Transverse colon (tissue), 4 donors: ENCODE data around the gene MYH10. TPM values are rescaled to one million over a fixed set of nuclear protein-coding genes. Genes with fewer than 3 reads are reported as not detected.

Source experiments
- DNase-seq: peaks from one replicate; pipeline ENCODE4 v3.0.0-alpha.2; 2019
- H3K27ac ChIP-seq, 4 donors: fragments of 200-600 bp; sonication (generic); 2 replicates each; pipeline ENCODE4 v1.5.1; 2016 to 2018; ENCODE audit warnings: inconsistent platforms in 4 of 4
- H3K27me3 ChIP-seq: fragments of 200-600 bp; sonication (generic); 2 replicates; pipeline ENCODE4 v1.5.1; 2017; ENCODE audit warnings: inconsistent platforms
- H3K36me3 ChIP-seq, 4 donors: fragments of 200-600 bp; sonication (generic); 2 replicates each; pipeline ENCODE4 v1.5.1; 2017 to 2019; ENCODE audit warnings: inconsistent platforms in 4 of 4
- H3K4me1 ChIP-seq, 4 donors: fragments of 200-600 bp; sonication (generic); 2 replicates each; pipeline ENCODE4 v1.5.1; 2017 to 2020; ENCODE audit warnings: inconsistent platforms in 4 of 4
- H3K4me3 ChIP-seq, 4 donors: fragments of 200-600 bp; sonication (generic); 1 replicate in 1 of 4; 2 replicates in 3 of 4; pipeline versions ENCODE4 v1.5.1 to v1.6.1; 2017 to 2019; ENCODE audit warnings: inconsistent platforms in 4 of 4
- H3K9me3 ChIP-seq, 2 donors: fragments of 200-600 bp; sonication (generic); 2 replicates each; pipeline ENCODE4 v1.5.1; 2017 to 2019; ENCODE audit warnings: inconsistent platforms in 2 of 2
- EP300 ChIP-seq: sonication (generic); formaldehyde crosslinking; IDR thresholded peaks from one replicate; pipeline ENCODE4 v1.6.1; 2017; ENCODE audit warnings: antibody characterized with exemption, low read depth
- POLR2A ChIP-seq: fragments of 450-650 bp; IDR thresholded peaks from one replicate; pipeline ENCODE4 v1.6.1; 2016; ENCODE audit warnings: antibody characterized with exemption, mild to moderate bottlenecking, moderate library complexity
- POLR2AphosphoS5 ChIP-seq, 3 donors: sonication (generic); formaldehyde crosslinking; IDR thresholded peaks; one replicate each; pipeline ENCODE4 v1.6.1; 2016; ENCODE audit warnings: antibody characterized with exemption in 3 of 3
- WGBS, 2 donors: methylation state at CpG; one replicate each; pipeline ENCODE4 v1.1.5; 2018; ENCODE audit warnings: low coverage in 1 of 2; 5-methylcytosine and 5-hydroxymethylcytosine counted together
- in situ Hi-C, 4 donors: fragments of 200-750 bp; cut with MboI; loops; one replicate each; pipeline versions ENCODE4 v1.15.0 to v1.15.1; 2017; ENCODE audit warnings: low sequenced_read_pairs in 3 of 4, low pct_ligation_motif_present in 1 of 4, low pct_unique_long_range_greater_than_20kb in 1 of 4
- intact Hi-C: fragments of 100-400 bp; cut with DNase I; formaldehyde crosslinking; loops from one replicate; pipeline ENCODE4 v1.15.1; 2023; ENCODE audit warnings: low total_unique reads
- total RNA-seq, 4 donors: library from RNA; depleted of rRNA; stranded (reverse); fragments of >200 nt; gene quantifications; one replicate each; pipeline ENCODE4 v1.1.0, GENCODE V29; 2016
- TF ChIP-seq, protein P1 (sequence below), 5 experiments: fragments of 200-600 bp in 3 of 5; fragments of 450-650 bp in 2 of 5; sonication (generic) in 3 of 5; IDR thresholded peaks; 1 replicate in 2 of 5; 2 replicates in 3 of 5; pipeline ENCODE4 v1.5.1; 2016 to 2017; ENCODE audit warnings: antibody characterized with exemption in 5 of 5, inconsistent platforms in 3 of 5, mild to moderate bottlenecking in 2 of 5, moderate library complexity in 1 of 5

Gene MYH10
- total RNA-seq, 4 donors from 2014 or later: 3.7 to 71.2 (median 8.3) TPM

DNA sequence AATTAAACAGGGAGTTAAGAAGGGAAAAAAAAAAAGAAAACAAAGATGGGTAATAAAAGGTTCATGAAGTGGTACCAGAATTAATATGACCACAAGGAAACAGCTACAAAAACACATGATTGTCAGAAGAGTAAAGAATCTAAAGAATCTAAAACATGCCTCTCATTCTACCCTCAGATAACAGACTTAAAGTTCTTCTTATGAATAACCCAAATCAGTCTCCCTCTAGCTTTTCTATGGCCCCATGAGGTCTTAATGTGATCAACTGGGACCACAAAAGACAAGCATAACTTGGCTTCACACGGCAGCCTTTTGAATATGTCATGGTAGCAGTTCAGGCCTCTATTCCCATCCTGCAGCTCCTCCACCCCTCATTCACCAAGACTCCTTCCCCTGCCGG lies 6.9 kb downstream of the MYH10 start:
- Histone ChIP-seq H3K4me3 (no peak overlapping the region), H3K27me3 (peaks cover 13% of the 10 kb centered on the region), H3K9me3 (no peaks in the 10 kb centered on the region), H3K4me1 (peaks cover 0 to under 1% (median 0%) of the 10 kb centered on the region in 4 donors), H3K36me3 (no peaks in the 10 kb centered on the region), H3K27ac (no peak overlapping the region)
- 82 to 94% methylated on average over 2 of the region's 2 CpGs for WGBS, 2 donors
- TF ChIP-seq POLR2A (no peak), POLR2AphosphoS5 (IDR thresholded peaks at IDR 0.05) (no peak), EP300 (no peak)
- TF ChIP-seq, protein P1, sequence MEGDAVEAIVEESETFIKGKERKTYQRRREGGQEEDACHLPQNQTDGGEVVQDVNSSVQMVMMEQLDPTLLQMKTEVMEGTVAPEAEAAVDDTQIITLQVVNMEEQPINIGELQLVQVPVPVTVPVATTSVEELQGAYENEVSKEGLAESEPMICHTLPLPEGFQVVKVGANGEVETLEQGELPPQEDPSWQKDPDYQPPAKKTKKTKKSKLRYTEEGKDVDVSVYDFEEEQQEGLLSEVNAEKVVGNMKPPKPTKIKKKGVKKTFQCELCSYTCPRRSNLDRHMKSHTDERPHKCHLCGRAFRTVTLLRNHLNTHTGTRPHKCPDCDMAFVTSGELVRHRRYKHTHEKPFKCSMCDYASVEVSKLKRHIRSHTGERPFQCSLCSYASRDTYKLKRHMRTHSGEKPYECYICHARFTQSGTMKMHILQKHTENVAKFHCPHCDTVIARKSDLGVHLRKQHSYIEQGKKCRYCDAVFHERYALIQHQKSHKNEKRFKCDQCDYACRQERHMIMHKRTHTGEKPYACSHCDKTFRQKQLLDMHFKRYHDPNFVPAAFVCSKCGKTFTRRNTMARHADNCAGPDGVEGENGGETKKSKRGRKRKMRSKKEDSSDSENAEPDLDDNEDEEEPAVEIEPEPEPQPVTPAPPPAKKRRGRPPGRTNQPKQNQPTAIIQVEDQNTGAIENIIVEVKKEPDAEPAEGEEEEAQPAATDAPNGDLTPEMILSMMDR (IDR thresholded peaks at IDR 0.05): no peak
- DNase-seq: no peak
- intact Hi-C loops: no loop called here
- in situ Hi-C loops: no loop called here

DNA sequence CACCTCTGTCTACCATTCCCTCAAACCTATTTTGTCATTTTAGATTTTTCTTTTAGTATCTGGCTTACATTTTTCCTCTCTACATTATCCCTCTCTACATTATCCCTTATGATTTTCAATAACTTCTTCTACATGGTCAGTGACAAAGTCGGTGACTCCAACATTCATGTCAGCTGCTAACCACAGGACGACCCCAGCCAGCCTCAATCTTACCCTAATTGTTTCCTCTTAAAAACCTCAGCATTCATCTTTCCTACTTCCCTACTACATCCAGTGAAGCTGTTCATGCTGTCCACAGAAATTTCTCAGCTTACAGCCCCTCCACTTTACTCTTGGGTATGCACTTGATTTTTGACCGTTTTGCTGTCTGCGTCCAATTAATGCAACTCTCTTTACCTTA lies 8.3 kb downstream of the MYH10 start:
- WGBS, 2 donors: 78 to 81% methylated on average over 4 of the region's 4 CpGs

DNA sequence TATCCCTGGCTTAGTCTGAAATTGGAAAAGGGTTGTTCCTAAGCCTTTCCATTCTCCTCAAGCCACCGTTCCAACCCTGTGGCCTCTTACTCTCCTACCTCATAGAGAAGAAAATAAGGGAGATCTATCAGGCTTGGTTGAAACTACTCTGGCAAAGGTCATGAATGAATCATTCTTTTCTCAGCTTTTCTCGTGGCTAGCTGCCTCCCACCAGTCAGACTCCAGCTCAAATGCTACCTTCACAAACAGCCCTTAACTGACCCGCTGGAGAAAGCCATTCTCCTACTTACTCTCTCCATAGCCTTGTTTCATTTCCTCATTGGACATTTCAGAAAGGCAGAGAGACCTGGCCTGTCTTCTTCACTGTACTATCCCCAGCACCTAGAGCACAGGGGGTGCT lies 8.9 kb downstream of the MYH10 start:
- intact Hi-C loops: no loop called here
- Histone ChIP-seq H3K4me3 (no peak overlapping the region), H3K27ac (no peak overlapping the region), H3K4me1 (no peaks in the 10 kb centered on the region), H3K36me3 (no peaks in the 10 kb centered on the region), H3K27me3 (no peaks in the 10 kb centered on the region), H3K9me3 (no peaks in the 10 kb centered on the region)
- in situ Hi-C loops: no loop called here
- no peak for TF ChIP-seq POLR2A
- TF ChIP-seq, protein P1 (IDR thresholded peaks at IDR 0.05): no peak
- TF ChIP-seq POLR2AphosphoS5 (IDR thresholded peaks at IDR 0.05): no peak
- TF ChIP-seq EP300: no peak
- no peak for DNase-seq
- 54 to 100% methylated on average over 1 to 3 of the region's 3 CpGs for WGBS, 2 donors

More for the DNA sequence above, 8.3 kb downstream of the MYH10 start:
- intact Hi-C loops: no loop called here
- Histone ChIP-seq H3K9me3 (no peaks in the 10 kb centered on the region), H3K27me3 (peaks cover 4% of the 10 kb centered on the region), H3K36me3 (no peaks in the 10 kb centered on the region), H3K4me3 (no peak overlapping the region), H3K27ac (no peak overlapping the region), H3K4me1 (no peaks in the 10 kb centered on the region)
- in situ Hi-C loops: no loop called here
- TF ChIP-seq, protein P1 (IDR thresholded peaks at IDR 0.05): no peak
- no peak for TF ChIP-seq EP300
- TF ChIP-seq POLR2A: no peak
- no peak for TF ChIP-seq POLR2AphosphoS5 (IDR thresholded peaks at IDR 0.05)
- no peak for DNase-seq

DNA sequence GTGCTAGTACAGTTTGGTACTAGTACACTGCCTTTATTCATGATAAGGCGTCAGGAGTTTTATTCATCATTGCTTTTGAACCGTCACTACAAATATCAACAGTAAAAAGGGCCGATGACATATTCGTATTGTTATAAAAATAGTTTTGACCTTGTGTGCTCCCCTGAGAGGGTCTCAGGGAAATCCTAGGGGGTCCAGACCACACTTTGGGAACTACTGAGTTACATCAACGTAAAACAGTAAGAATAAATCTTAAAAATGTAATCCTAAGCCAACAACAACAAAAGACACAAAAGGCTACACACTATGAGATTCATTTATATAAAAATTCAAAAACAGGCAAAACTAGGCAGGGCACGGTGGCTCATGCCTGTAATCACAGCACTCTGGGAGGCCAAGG lies 11.2 kb downstream of the MYH10 start:
- Histone ChIP-seq H3K36me3 (no peaks in the 10 kb centered on the region), H3K4me1 (no peaks in the 10 kb centered on the region), H3K27me3 (no peaks in the 10 kb centered on the region), H3K4me3 (no peak overlapping the region), H3K27ac (no peak overlapping the region), H3K9me3 (no peaks in the 10 kb centered on the region)
- TF ChIP-seq POLR2A: no peak
- intact Hi-C loops (no loop called here), in situ Hi-C loops (no loop called here)
- DNase-seq: no peak
- WGBS, 2 donors: 88 to 90% methylated on average over 6 of the region's 6 CpGs

DNA sequence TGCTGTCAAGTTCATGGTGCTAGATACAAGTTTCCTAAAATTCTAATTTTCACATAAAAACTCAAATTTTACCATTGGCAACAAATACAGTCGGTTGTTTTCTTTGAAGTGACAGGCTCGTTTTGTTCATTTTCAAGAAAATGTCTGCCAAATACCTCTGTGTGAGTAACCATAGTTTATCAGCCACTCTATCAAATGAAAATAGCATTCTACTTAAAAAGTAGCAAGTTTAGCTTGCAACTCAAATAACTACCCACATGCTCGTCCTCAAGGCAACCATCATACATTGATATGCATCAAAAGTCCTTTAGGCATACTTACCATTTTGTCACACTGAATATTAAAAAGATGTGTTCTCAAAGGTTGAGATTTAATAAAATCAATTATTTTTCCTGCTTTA lies 11.7 kb downstream of the MYH10 start:
- no peak for DNase-seq
- TF ChIP-seq POLR2A: no peak
- TF ChIP-seq POLR2AphosphoS5 (IDR thresholded peaks at IDR 0.05): no peak
- TF ChIP-seq, protein P1 (IDR thresholded peaks at IDR 0.05): no peak
- TF ChIP-seq EP300: no peak
- no peak overlapping the region for H3K27ac ChIP-seq
- in situ Hi-C loops (no loop called here), intact Hi-C loops (no loop called here)
- H3K36me3 ChIP-seq: no peaks in the 10 kb centered on the region
- no peak overlapping the region for H3K4me3 ChIP-seq
- 86 to 88% methylated on average over 2 to 3 of the region's 3 CpGs for WGBS, 2 donors
- H3K4me1 ChIP-seq: no peaks in the 10 kb centered on the region
- no peaks in the 10 kb centered on the region for H3K9me3 ChIP-seq
- H3K27me3 ChIP-seq: no peaks in the 10 kb centered on the region
